PC-9 (cell line): ENCODE data around the gene HS3ST3A1. TPM values are rescaled to one million over a fixed set of nuclear protein-coding genes. Genes with fewer than 3 reads are reported as not detected.

ENCODE experiments used
- BruUV-seq: library from RNA; stranded (reverse); fragments of 400-500 nt; replicated peaks from 2 replicates; lab custom pipeline; 2021; lab: Mats Ljungman, UMichigan
- CTCF ChIA-PET: fragments of 300-600 bp; sonication (Branson Sonifier 250); formaldehyde crosslinking; loops from one replicate; lab custom pipeline; 2022; ENCODE audit warnings: antibody characterized with exemption; lab: Charles Lee
- POLR2A ChIA-PET: fragments of 300-600 bp; sonication (Branson Sonifier 250); formaldehyde crosslinking; loops from one replicate; lab custom pipeline; 2022; ENCODE audit warnings: antibody characterized with exemption; ENCODE audit not compliant: unreplicated experiment; lab: Charles Lee
- DNase-seq, 2 experiments: peaks; one replicate each; pipeline versions ENCODE4 v3.0.0 to v3.0.0-alpha.2; 2015 to 2022; ENCODE audit warnings: mixed read lengths in 1 of 2
- H2AFZ ChIP-seq: fragments of 200-600 bp; sonication (generic); 2 replicates; pipeline ENCODE4 v1.8.1; 2017; ENCODE audit warnings: antibody characterized with exemption
- H3F3A ChIP-seq: fragments of 200-600 bp; sonication (generic); 2 replicates; pipeline ENCODE4 v1.8.1; 2017; ENCODE audit warnings: antibody characterized with exemption, mild to moderate bottlenecking, low read depth; ENCODE audit not compliant: insufficient read depth
- H3K27ac ChIP-seq: fragments of 200-600 bp; sonication (generic); 2 replicates; pipeline ENCODE4 v1.6.1; 2016; ENCODE audit warnings: mixed run types
- H3K27me3 ChIP-seq: fragments of 200-600 bp; sonication (generic); 2 replicates; pipeline ENCODE4 v1.6.1; 2016; ENCODE audit warnings: low read depth, mixed run types; ENCODE audit not compliant: insufficient read depth
- H3K36me3 ChIP-seq: fragments of 200-600 bp; sonication (generic); 2 replicates; pipeline ENCODE4 v1.6.1; 2016; ENCODE audit warnings: low read depth, mixed run types
- H3K4me1 ChIP-seq: fragments of 200-600 bp; sonication (generic); replicated peaks from 2 replicates; pipeline ENCODE4 v1.6.1; 2016; ENCODE audit warnings: mixed run types; ENCODE audit not compliant: insufficient read depth
- H3K4me2 ChIP-seq: fragments of 200-600 bp; sonication (generic); 2 replicates; pipeline ENCODE4 v1.6.1; 2017; ENCODE audit warnings: mixed run types
- H3K4me3 ChIP-seq: fragments of 200-600 bp; sonication (generic); 2 replicates; pipeline ENCODE4 v1.6.1; 2016; ENCODE audit warnings: mixed run types
- H3K79me2 ChIP-seq: fragments of 200-600 bp; sonication (generic); 2 replicates; pipeline ENCODE4 v1.6.1; 2017; ENCODE audit warnings: low read depth, mixed run types
- H3K9me2 ChIP-seq: fragments of 200-600 bp; sonication (generic); 2 replicates; pipeline ENCODE4 v1.8.1; 2017; ENCODE audit warnings: mild to moderate bottlenecking; ENCODE audit not compliant: insufficient read depth
- H3K9me3 ChIP-seq: fragments of 200-600 bp; sonication (generic); 2 replicates; pipeline ENCODE4 v1.8.1; 2016; ENCODE audit warnings: low read depth; ENCODE audit not compliant: insufficient read depth
- H4K20me1 ChIP-seq: fragments of 200-600 bp; sonication (generic); 2 replicates; pipeline ENCODE4 v1.8.1; 2017; ENCODE audit not compliant: insufficient read depth
- CTCF ChIP-seq: fragments of 200-600 bp; sonication (generic); conservative IDR thresholded peaks from 2 replicates; pipeline ENCODE4 v1.6.1; 2017; ENCODE audit warnings: mixed run types, antibody characterized with exemption, mild to moderate bottlenecking, moderate library complexity
- EZH2 ChIP-seq: fragments of 200-600 bp; sonication (generic); IDR thresholded peaks from 2 replicates; pipeline ENCODE4 v1.8.0; 2017; ENCODE audit warnings: antibody characterized with exemption, low read depth
- intact Hi-C: fragments of 100-400 bp; cut with micrococcal nuclease; formaldehyde crosslinking; loops from one replicate; pipeline ENCODE4 v1.10.0; 2022; ENCODE audit not compliant: unreplicated experiment
- total RNA-seq: library from RNA; stranded (reverse); gene quantifications from 2 replicates; pipeline ENCODE4 v1.2.3, GENCODE V29; 2021

The HS3ST3A1 gene
- total RNA-seq, 1 experiment from 2014 or later: not detected

GRCh38 chr17:13631529-13631928, 29.8 kb upstream of the HS3ST3A1 start:
- Histone ChIP-seq H3K4me2 (no peak overlapping the region), H4K20me1 (no peaks in the 10 kb centered on the region), H3K79me2 (no peaks in the 10 kb centered on the region), H3K27me3 (0 out of 2 replicates have a peak, but pooled peaks cover 5% of the 10 kb centered on the region), H3K9me2 (no peaks in the 10 kb centered on the region), H3K9me3 (no peaks in the 10 kb centered on the region), H3K4me1 (no peaks in the 10 kb centered on the region), H3K27ac (no peak overlapping the region), H3F3A (no peaks in the 10 kb centered on the region), H2AFZ (no peak overlapping the region), H3K4me3 (no peak overlapping the region), H3K36me3 (no peaks in the 10 kb centered on the region)
- BruUV-seq: no TSS peak
- ChIA-PET POLR2A (no interaction called here), CTCF (no interaction called here)
- TF ChIP-seq CTCF (no peak), EZH2 (no peak)
- intact Hi-C loops: no loop called here
- DNase-seq: no peak

GRCh38 chr17:13626703-13627102, 25.0 kb upstream of the HS3ST3A1 start:
- intact Hi-C loops: no loop called here
- ChIA-PET POLR2A (no interaction called here), CTCF (no interaction called here)
- Histone ChIP-seq H2AFZ (no peak overlapping the region), H3K4me2 (no peak overlapping the region), H3K27me3 (no peaks in the 10 kb centered on the region), H3K4me1 (no peaks in the 10 kb centered on the region), H3K9me2 (no peaks in the 10 kb centered on the region), H3K9me3 (no peaks in the 10 kb centered on the region), H3K27ac (no peak overlapping the region), H3K36me3 (no peaks in the 10 kb centered on the region), H3F3A (no peaks in the 10 kb centered on the region), H3K4me3 (no peak overlapping the region), H4K20me1 (no peaks in the 10 kb centered on the region), H3K79me2 (no peaks in the 10 kb centered on the region)
- TF ChIP-seq CTCF (no peak), EZH2 (no peak)
- no TSS peak for BruUV-seq
- DNase-seq: no peak

- Histone ChIP-seq H4K20me1 (no peaks in the 10 kb centered on the region), H3K4me3 (no peak overlapping the region), H3K9me2 (no peaks in the 10 kb centered on the region), H3K4me1 (no peaks in the 10 kb centered on the region), H3K79me2 (no peaks in the 10 kb centered on the region), H3K9me3 (no peaks in the 10 kb centered on the region), H3K36me3 (no peaks in the 10 kb centered on the region), H2AFZ (no peak overlapping the region), H3K27ac (no peak overlapping the region), H3K27me3 (no peaks in the 10 kb centered on the region), H3F3A (no peaks in the 10 kb centered on the region), H3K4me2 (no peak overlapping the region)
- ChIA-PET POLR2A (no interaction called here), CTCF (no interaction called here)
- no peak for TF ChIP-seq EZH2
- TF ChIP-seq CTCF: no peak
- no peak for DNase-seq
- BruUV-seq: no TSS peak
- intact Hi-C loops: no loop called here
Observed at GRCh38 chr17:13619462-13619861, 17.7 kb upstream of the HS3ST3A1 start.
